GM23338 (cell line): ENCODE data around the gene BEND7. TPM values are rescaled to one million over a fixed set of nuclear protein-coding genes. Genes with fewer than 3 reads are reported as not detected.

ENCODE experiments used
- ATAC-seq: fragments of 200-7000 bp; cut with Tn5 transposase; 3 replicates; pipeline ENCODE4 v1.9.1; 2020
- DNase-seq: peaks from one replicate; pipeline ENCODE4 v3.0.0-alpha.2; 2015; ENCODE audit warnings: low spot score
- H2AFZ ChIP-seq: fragments of 200-600 bp; sonication (generic); 2 replicates; pipeline ENCODE4 v1.8.0; 2016; ENCODE audit warnings: antibody characterized with exemption, mild to moderate bottlenecking, moderate library complexity
- H3F3A ChIP-seq: fragments of 200-600 bp; sonication (generic); replicated peaks from 2 replicates; pipeline ENCODE4 v1.8.0; 2017; ENCODE audit warnings: antibody characterized with exemption, mixed run types, low read depth
- H3K27ac ChIP-seq: fragments of 200-600 bp; sonication (generic); 2 replicates; pipeline ENCODE4 v1.6.1; 2016; ENCODE audit warnings: low read depth
- H3K27me3 ChIP-seq: fragments of 200-600 bp; sonication (generic); 2 replicates; pipeline ENCODE4 v1.8.0; 2016; ENCODE audit warnings: mild to moderate bottlenecking, mixed run types, moderate library complexity; ENCODE audit not compliant: insufficient read depth
- H3K36me3 ChIP-seq: fragments of 200-600 bp; sonication (generic); 2 replicates; pipeline ENCODE4 v1.8.0; 2016; ENCODE audit warnings: mild to moderate bottlenecking; ENCODE audit not compliant: insufficient read depth
- H3K4me1 ChIP-seq: fragments of 200-600 bp; sonication (generic); 2 replicates; pipeline ENCODE4 v1.8.0; 2016; ENCODE audit warnings: mild to moderate bottlenecking, moderate library complexity; ENCODE audit not compliant: insufficient read depth
- H3K4me2 ChIP-seq: fragments of 200-600 bp; sonication (generic); 2 replicates; pipeline ENCODE4 v1.7.1; 2017; ENCODE audit warnings: mixed run types
- H3K4me3 ChIP-seq: fragments of 200-600 bp; sonication (generic); 2 replicates; pipeline ENCODE4 v1.6.1; 2016; ENCODE audit warnings: mixed run types
- H3K79me2 ChIP-seq: fragments of 200-600 bp; sonication (generic); replicated peaks from 2 replicates; pipeline ENCODE4 v1.8.0; 2017; ENCODE audit warnings: mild to moderate bottlenecking; ENCODE audit not compliant: insufficient read depth
- H3K9me2 ChIP-seq: fragments of 200-600 bp; sonication (generic); 2 replicates; pipeline ENCODE4 v1.8.0; 2017; ENCODE audit not compliant: insufficient read depth
- H4K20me1 ChIP-seq: fragments of 200-600 bp; sonication (generic); replicated peaks from 2 replicates; pipeline ENCODE4 v1.8.0; 2017; ENCODE audit warnings: mild to moderate bottlenecking; ENCODE audit not compliant: insufficient read depth
- H3K27ac Mint-ChIP-seq: 2 replicates; pipeline ENCODE4 v1.8.0; 2020; ENCODE audit warnings: inconsistent platforms, mild to moderate bottlenecking, moderate library complexity, mixed read lengths
- H3K27me3 Mint-ChIP-seq: 3 replicates; pipeline ENCODE4 v1.8.0; 2022; ENCODE audit warnings: low read depth, mild to moderate bottlenecking, moderate library complexity, mixed read lengths, inconsistent platforms; ENCODE audit not compliant: insufficient read depth, poor library complexity
- H3K36me3 Mint-ChIP-seq: 3 replicates; pipeline ENCODE4 v1.8.0; 2021; ENCODE audit warnings: low read depth, mild to moderate bottlenecking, inconsistent platforms, moderate library complexity, mixed read lengths
- H3K4me1 Mint-ChIP-seq: 3 replicates; pipeline ENCODE4 v1.8.0; 2020; ENCODE audit warnings: mild to moderate bottlenecking, inconsistent platforms, mixed read lengths
- H3K4me3 Mint-ChIP-seq: 3 replicates; pipeline ENCODE4 v1.8.0; 2021; ENCODE audit warnings: moderate library complexity, mild to moderate bottlenecking, inconsistent platforms, mixed read lengths
- H3K9me3 Mint-ChIP-seq: 3 replicates; pipeline ENCODE4 v1.8.0; 2020; ENCODE audit warnings: moderate library complexity, mild to moderate bottlenecking, inconsistent platforms, mixed read lengths
- CREB1 ChIP-seq: fragments of 250-450 bp; sonication (Bioruptor Pico); IDR thresholded peaks from 2 replicates; pipeline ENCODE4 v1.5.0; 2020; ENCODE audit warnings: low read depth, mild to moderate bottlenecking, moderate library complexity
- EZH2 ChIP-seq: fragments of 200-600 bp; sonication (generic); IDR thresholded peaks from one replicate; pipeline ENCODE4 v1.8.0; 2017; ENCODE audit warnings: antibody characterized with exemption, mild to moderate bottlenecking, low read depth; ENCODE audit not compliant: unreplicated experiment
- EZH2phosphoT487 ChIP-seq: fragments of 200-600 bp; sonication (generic); IDR thresholded peaks from one replicate; pipeline ENCODE4 v1.8.1; 2018; ENCODE audit warnings: antibody characterized with exemption; ENCODE audit not compliant: unreplicated experiment
- JUNB ChIP-seq: IDR thresholded peaks from one replicate; pipeline ENCODE4 v1.6.1; 2016; ENCODE audit warnings: antibody characterized with exemption; ENCODE audit not compliant: unreplicated experiment
- NANOG ChIP-seq: IDR thresholded peaks from 2 replicates; pipeline ENCODE4 v1.6.1; 2016; ENCODE audit warnings: antibody characterized with exemption, borderline replicate concordance
- POLR2AphosphoS5 ChIP-seq: IDR thresholded peaks from 2 replicates; pipeline ENCODE4 v1.6.1; 2016; ENCODE audit warnings: antibody characterized with exemption, low read depth
- ZNF114 ChIP-seq: fragments of 250-450 bp; sonication (Bioruptor Pico); IDR thresholded peaks from 2 replicates; pipeline ENCODE4 v1.5.0; 2020; ENCODE audit warnings: mild to moderate bottlenecking, moderate library complexity
- ZNF331 ChIP-seq: fragments of 250-450 bp; sonication (Bioruptor Pico); IDR thresholded peaks from 2 replicates; pipeline ENCODE4 v1.5.0; 2020; ENCODE audit warnings: low read depth, mild to moderate bottlenecking, moderate library complexity
- polyA plus RNA-seq: library from polyadenylated mRNA; unstranded; fragments of >200 nt; fragmentation: Nextera tagmentation; extraction: Ambion mirVana; gene quantifications from 2 replicates; pipeline ENCODE4 v1.2.1, GENCODE V29; 2016
- total RNA-seq: library from RNA; depleted of rRNA; stranded (reverse); fragments of >200 nt; shearing (Covaris generic); gene quantifications from 2 replicates; pipeline ENCODE4 v1.2.3, GENCODE V29; 2014
- TF ChIP-seq, protein P1 (sequence below): IDR thresholded peaks from 2 replicates; pipeline ENCODE4 v1.6.1; 2016; ENCODE audit warnings: antibody characterized with exemption
- TF ChIP-seq, protein P2 (sequence below): IDR thresholded peaks from one replicate; pipeline ENCODE4 v1.6.1; 2018; ENCODE audit warnings: antibody characterized with exemption; ENCODE audit not compliant: unreplicated experiment
- TF ChIP-seq, protein P3 (sequence below), 2 experiments: fragments of 200-600 bp in 1 of 2; sonication (generic) in 1 of 2; conservative IDR thresholded peaks; 2 replicates each; pipeline versions ENCODE4 v1.5.1 to v1.6.1; 2016 to 2017; ENCODE audit warnings: antibody characterized with exemption in 2 of 2, low read depth in 2 of 2, mild to moderate bottlenecking in 2 of 2, moderate library complexity in 1 of 2
- TF ChIP-seq, protein P4 (sequence below): fragments of 250-450 bp; sonication (Bioruptor Pico); IDR thresholded peaks from 2 replicates; pipeline ENCODE4 v1.5.0; 2020; ENCODE audit warnings: mild to moderate bottlenecking, moderate library complexity

BEND7 gene
- total and polyA plus RNA-seq, 2 experiments from 2014 or later = 3.1 to 9.6 TPM

DNA sequence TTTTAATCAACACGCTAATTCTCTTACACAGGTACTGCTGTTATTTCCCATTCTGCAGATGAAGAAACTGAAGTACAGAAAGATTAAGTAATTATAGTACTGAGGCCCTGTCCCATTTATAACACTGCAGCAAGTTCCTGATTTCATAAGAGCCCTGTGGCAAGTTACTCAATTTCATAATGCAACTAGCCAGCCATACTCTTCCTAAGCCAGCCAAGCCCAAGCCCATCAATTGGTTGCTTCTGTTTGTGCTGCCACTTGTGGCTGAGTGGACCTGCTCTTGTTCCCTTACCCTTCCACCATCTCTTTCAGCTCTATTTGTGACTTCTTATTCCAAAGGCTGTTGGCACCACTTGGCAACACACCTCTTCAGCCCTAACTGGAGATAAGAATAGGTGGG, 38.2 kb upstream of the BEND7 start (continued):
- TF ChIP-seq, protein P1, sequence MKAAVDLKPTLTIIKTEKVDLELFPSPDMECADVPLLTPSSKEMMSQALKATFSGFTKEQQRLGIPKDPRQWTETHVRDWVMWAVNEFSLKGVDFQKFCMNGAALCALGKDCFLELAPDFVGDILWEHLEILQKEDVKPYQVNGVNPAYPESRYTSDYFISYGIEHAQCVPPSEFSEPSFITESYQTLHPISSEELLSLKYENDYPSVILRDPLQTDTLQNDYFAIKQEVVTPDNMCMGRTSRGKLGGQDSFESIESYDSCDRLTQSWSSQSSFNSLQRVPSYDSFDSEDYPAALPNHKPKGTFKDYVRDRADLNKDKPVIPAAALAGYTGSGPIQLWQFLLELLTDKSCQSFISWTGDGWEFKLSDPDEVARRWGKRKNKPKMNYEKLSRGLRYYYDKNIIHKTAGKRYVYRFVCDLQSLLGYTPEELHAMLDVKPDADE = no peak
- TF ChIP-seq POLR2AphosphoS5 = no peak
- TF ChIP-seq ZNF331 = no peak
- TF ChIP-seq EZH2phosphoT487 = no peak

DNA sequence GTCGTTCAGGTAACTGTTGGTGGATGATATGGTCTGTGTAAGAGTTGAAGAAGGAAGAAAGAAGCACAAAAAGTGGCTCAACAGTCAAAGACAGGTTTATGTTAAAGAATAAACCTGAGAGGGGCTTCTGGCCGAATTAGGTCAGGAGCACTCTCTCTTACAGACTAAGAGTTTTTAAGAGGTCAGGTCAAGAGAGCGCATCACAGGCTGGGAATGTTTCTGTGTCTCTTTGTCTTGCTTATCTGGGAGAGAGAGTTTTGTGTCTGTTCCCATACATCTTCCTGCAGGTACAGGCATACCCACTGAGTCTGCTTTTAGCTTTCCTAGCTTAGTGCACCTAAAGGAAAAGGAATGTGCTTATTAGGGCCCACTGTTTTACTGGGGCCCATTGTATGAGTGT, 35.8 kb upstream of the BEND7 start:
- Mint-ChIP-seq H3K4me1 (no peaks in the 10 kb centered on the region), H3K4me3 (no peak overlapping the region), H3K9me3 (peaks cover 28% of the 10 kb centered on the region), H3K36me3 (peaks cover 13% of the 10 kb centered on the region; the same call in 2 of the 3 replicates), H3K27me3 (peaks cover 6% of the 10 kb centered on the region), H3K27ac (no peak overlapping the region)
- DNase-seq = no peak
- no peak overlapping the region for H3K27ac ChIP-seq
- H3K36me3 ChIP-seq = no peaks in the 10 kb centered on the region
- no peak overlapping the region for H3K4me2 ChIP-seq
- H3K27me3 ChIP-seq = no peaks in the 10 kb centered on the region
- no peak overlapping the region for H3K4me3 ChIP-seq
- no peaks in the 10 kb centered on the region for H3K9me2 ChIP-seq
- H3K79me2 ChIP-seq = no peaks in the 10 kb centered on the region
- no peaks in the 10 kb centered on the region for H3K4me1 ChIP-seq
- no peaks in the 10 kb centered on the region for H4K20me1 ChIP-seq
- ATAC-seq = no peak
- no peaks in the 10 kb centered on the region for H3F3A ChIP-seq
- no peak overlapping the region for H2AFZ ChIP-seq
- TF ChIP-seq ZNF114 (CRISPR knock-in tag) (no peak), JUNB (no peak), EZH2phosphoT487 (no peak), CREB1 (CRISPR knock-in tag) (no peak), POLR2AphosphoS5 (no peak), EZH2 (no peak), ZNF331 (no peak), NANOG (no peak)
- TF ChIP-seq, protein P1 = no peak
- TF ChIP-seq, protein P2, sequence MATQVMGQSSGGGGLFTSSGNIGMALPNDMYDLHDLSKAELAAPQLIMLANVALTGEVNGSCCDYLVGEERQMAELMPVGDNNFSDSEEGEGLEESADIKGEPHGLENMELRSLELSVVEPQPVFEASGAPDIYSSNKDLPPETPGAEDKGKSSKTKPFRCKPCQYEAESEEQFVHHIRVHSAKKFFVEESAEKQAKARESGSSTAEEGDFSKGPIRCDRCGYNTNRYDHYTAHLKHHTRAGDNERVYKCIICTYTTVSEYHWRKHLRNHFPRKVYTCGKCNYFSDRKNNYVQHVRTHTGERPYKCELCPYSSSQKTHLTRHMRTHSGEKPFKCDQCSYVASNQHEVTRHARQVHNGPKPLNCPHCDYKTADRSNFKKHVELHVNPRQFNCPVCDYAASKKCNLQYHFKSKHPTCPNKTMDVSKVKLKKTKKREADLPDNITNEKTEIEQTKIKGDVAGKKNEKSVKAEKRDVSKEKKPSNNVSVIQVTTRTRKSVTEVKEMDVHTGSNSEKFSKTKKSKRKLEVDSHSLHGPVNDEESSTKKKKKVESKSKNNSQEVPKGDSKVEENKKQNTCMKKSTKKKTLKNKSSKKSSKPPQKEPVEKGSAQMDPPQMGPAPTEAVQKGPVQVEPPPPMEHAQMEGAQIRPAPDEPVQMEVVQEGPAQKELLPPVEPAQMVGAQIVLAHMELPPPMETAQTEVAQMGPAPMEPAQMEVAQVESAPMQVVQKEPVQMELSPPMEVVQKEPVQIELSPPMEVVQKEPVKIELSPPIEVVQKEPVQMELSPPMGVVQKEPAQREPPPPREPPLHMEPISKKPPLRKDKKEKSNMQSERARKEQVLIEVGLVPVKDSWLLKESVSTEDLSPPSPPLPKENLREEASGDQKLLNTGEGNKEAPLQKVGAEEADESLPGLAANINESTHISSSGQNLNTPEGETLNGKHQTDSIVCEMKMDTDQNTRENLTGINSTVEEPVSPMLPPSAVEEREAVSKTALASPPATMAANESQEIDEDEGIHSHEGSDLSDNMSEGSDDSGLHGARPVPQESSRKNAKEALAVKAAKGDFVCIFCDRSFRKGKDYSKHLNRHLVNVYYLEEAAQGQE = no peak
- TF ChIP-seq, protein P3, sequence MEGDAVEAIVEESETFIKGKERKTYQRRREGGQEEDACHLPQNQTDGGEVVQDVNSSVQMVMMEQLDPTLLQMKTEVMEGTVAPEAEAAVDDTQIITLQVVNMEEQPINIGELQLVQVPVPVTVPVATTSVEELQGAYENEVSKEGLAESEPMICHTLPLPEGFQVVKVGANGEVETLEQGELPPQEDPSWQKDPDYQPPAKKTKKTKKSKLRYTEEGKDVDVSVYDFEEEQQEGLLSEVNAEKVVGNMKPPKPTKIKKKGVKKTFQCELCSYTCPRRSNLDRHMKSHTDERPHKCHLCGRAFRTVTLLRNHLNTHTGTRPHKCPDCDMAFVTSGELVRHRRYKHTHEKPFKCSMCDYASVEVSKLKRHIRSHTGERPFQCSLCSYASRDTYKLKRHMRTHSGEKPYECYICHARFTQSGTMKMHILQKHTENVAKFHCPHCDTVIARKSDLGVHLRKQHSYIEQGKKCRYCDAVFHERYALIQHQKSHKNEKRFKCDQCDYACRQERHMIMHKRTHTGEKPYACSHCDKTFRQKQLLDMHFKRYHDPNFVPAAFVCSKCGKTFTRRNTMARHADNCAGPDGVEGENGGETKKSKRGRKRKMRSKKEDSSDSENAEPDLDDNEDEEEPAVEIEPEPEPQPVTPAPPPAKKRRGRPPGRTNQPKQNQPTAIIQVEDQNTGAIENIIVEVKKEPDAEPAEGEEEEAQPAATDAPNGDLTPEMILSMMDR (conservative IDR thresholded peaks at IDR 0.05; ENCODE audit: low read depth in 2 of 2) = no peak
- TF ChIP-seq, protein P4, sequence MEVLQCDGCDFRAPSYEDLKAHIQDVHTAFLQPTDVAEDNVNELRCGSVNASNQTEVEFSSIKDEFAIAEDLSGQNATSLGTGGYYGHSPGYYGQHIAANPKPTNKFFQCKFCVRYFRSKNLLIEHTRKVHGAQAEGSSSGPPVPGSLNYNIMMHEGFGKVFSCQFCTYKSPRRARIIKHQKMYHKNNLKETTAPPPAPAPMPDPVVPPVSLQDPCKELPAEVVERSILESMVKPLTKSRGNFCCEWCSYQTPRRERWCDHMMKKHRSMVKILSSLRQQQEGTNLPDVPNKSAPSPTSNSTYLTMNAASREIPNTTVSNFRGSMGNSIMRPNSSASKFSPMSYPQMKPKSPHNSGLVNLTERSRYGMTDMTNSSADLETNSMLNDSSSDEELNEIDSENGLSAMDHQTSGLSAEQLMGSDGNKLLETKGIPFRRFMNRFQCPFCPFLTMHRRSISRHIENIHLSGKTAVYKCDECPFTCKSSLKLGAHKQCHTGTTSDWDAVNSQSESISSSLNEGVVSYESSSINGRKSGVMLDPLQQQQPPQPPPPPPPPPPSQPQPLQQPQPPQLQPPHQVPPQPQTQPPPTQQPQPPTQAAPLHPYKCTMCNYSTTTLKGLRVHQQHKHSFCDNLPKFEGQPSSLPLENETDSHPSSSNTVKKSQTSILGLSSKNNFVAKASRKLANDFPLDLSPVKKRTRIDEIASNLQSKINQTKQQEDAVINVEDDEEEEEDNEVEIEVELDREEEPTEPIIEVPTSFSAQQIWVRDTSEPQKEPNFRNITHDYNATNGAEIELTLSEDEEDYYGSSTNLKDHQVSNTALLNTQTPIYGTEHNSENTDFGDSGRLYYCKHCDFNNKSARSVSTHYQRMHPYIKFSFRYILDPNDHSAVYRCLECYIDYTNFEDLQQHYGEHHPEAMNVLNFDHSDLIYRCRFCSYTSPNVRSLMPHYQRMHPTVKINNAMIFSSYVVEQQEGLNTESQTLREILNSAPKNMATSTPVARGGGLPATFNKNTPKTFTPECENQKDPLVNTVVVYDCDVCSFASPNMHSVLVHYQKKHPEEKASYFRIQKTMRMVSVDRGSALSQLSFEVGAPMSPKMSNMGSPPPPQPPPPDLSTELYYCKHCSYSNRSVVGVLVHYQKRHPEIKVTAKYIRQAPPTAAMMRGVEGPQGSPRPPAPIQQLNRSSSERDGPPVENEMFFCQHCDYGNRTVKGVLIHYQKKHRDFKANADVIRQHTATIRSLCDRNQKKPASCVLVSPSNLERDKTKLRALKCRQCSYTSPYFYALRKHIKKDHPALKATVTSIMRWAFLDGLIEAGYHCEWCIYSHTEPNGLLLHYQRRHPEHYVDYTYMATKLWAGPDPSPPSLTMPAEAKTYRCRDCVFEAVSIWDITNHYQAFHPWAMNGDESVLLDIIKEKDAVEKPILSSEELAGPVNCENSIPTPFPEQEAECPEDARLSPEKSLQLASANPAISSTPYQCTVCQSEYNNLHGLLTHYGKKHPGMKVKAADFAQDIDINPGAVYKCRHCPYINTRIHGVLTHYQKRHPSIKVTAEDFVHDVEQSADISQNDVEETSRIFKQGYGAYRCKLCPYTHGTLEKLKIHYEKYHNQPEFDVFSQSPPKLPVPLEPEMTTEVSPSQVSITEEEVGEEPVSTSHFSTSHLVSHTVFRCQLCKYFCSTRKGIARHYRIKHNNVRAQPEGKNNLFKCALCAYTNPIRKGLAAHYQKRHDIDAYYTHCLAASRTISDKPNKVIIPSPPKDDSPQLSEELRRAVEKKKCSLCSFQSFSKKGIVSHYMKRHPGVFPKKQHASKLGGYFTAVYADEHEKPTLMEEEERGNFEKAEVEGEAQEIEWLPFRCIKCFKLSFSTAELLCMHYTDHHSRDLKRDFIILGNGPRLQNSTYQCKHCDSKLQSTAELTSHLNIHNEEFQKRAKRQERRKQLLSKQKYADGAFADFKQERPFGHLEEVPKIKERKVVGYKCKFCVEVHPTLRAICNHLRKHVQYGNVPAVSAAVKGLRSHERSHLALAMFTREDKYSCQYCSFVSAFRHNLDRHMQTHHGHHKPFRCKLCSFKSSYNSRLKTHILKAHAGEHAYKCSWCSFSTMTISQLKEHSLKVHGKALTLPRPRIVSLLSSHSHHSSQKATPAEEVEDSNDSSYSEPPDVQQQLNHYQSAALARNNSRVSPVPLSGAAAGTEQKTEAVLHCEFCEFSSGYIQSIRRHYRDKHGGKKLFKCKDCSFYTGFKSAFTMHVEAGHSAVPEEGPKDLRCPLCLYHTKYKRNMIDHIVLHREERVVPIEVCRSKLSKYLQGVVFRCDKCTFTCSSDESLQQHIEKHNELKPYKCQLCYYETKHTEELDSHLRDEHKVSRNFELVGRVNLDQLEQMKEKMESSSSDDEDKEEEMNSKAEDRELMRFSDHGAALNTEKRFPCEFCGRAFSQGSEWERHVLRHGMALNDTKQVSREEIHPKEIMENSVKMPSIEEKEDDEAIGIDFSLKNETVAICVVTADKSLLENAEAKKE (CRISPR knock-in tag) = no peak
